ENCODE results near the gene CHRDL2. TPM values are rescaled to one million over a fixed set of nuclear protein-coding genes. Genes with fewer than 3 reads are reported as not detected.

The CHRDL2 gene
- total RNA-seq, 1 experiment from 2014 or later: not detected

GRCh38 chr11:74748211-74749126 lies 17.2 kb upstream of the CHRDL2 start, which contains the start of gene RNF169:
RNF169 (plus strand) TSS chr11:74748849; CDS start chr11:74748881, 32 bp downstream.
- Histone ChIP-seq H3K4me2 (ENCODE audit: low read length) (peak within 1 kb of the TSS; percentile 99), H3K36me3 (ENCODE audit: control insufficient read depth in 1 of 2, insufficient read depth in 2 of 2, low read length in 2 of 2) (no peaks in the 10 kb centered on the region), H3K9ac (ENCODE audit: low read length) (peak within 1 kb of the TSS; percentile 87), H3K4me1 (ENCODE audit: control insufficient read depth in 1 of 2, insufficient read depth in 2 of 2, low read length in 2 of 2) (peaks cover 5 to 27% of the 10 kb centered on the region in 2 experiments; a peak in 3 of 4 replicates), H3K4me3 (replicated peaks in 1 of 2; ENCODE audit: low read depth in 1 of 2, low read length in 2 of 2) (peak within 1 kb of the TSS; percentile 64 to 93), H3K9me3 (ENCODE audit: control insufficient read depth in 1 of 2, insufficient read depth in 1 of 2, low read depth in 1 of 2, low read length in 2 of 2) (no peaks in the 10 kb centered on the region), H3K27me3 (ENCODE audit: insufficient read depth, low read length) (no peaks in the 10 kb centered on the region), H2AFZ (ENCODE audit: low read depth, low read length, poor library complexity, severe bottlenecking) (peak within 1 kb of the TSS; percentile 96), H3K27ac (ENCODE audit: low read depth, low read length) (peak within 1 kb of the TSS; percentile 95), H3K9me2 (ENCODE audit: insufficient read depth) (no peaks in the 10 kb centered on the region), H4K20me1 (ENCODE audit: insufficient read depth) (peaks cover 4% of the 10 kb centered on the region; the same call in 1 of the 2 replicates), H3K79me2 (ENCODE audit: insufficient read depth, low read length) (peaks cover 42% of the 10 kb centered on the region)
- TSS peak; percentile 79 for BruUV-seq (replicated peaks)
- ChIA-PET RAD21 (ENCODE audit: low non-redundant PET in 1 of 2, low total read pairs in 2 of 2, uncharacterized antibody in 2 of 2, unreplicated experiment in 2 of 2) (no interaction called here), POLR2A (interaction anchor here (1.0 kb wide), 1 partner anchor 8 kb away, joined by 4 read pairs; no protein-coding TSS in a partner anchor), CTCF (interaction anchor here (1.0 kb wide), 1 partner anchor 9 kb away, joined by 5 read pairs; no protein-coding TSS in a partner anchor)
- TF ChIP-seq POLR2AphosphoS5 (IDR thresholded peaks at IDR 0.05; ENCODE audit: low read depth, low read length): peak; percentile 84
- TF ChIP-seq SP1 (IDR thresholded peaks at IDR 0.05; ENCODE audit: low read depth): 0 out of 2 replicates have a peak, but pooled peaks have one; percentile 18
- peak; percentile 97 for TF ChIP-seq YY1 (IDR thresholded peaks at IDR 0.05; ENCODE audit: extremely low read depth, insufficient replicate concordance, low read depth, low read length)
- no peak for TF ChIP-seq ATF3 (IDR thresholded peaks at IDR 0.05)
- no peak for TF ChIP-seq CEBPB (IDR thresholded peaks at IDR 0.05; ENCODE audit: low read depth)
- TF ChIP-seq POLR2A (IDR thresholded peaks at IDR 0.05; ENCODE audit: borderline replicate concordance, extremely low read depth, insufficient read depth, insufficient read length): peak; percentile 42
- ATAC-seq (peak; percentile 98), DNase-seq (ENCODE audit: low read depth, low spot score) (peak; percentile 87)
- intact Hi-C loops (cut with micrococcal nuclease): no loop called here

DNA sequence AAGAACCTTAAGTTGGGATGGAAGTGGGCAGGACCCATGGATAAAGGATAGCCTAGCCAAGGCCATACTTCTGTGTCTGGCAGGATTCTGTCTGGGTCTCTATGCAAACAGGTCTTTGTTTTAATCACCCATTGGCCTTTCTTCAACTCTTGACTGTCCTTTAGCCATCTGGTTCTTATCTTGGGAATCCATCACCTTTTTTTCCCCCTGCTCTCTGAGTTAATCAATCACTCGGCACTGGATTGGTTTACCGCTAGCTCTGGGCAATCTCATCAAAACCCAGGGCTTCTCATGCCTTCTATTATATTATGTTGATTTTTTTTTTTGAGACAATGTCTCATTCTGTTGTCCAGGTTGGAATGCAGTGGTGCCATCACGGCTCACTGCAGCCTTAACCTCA lies 15.6 kb upstream of the CHRDL2 start:
- Histone ChIP-seq H3K4me3 (replicated peaks in 1 of 2; ENCODE audit: low read depth in 1 of 2, low read length in 2 of 2) (no peak overlapping the region), H3K4me1 (ENCODE audit: control insufficient read depth in 1 of 2, insufficient read depth in 2 of 2, low read length in 2 of 2) (peaks cover 5 to 27% of the 10 kb centered on the region in 2 experiments; a peak in 3 of 4 replicates), H3K36me3 (ENCODE audit: control insufficient read depth in 1 of 2, insufficient read depth in 2 of 2, low read length in 2 of 2) (no peaks in the 10 kb centered on the region), H3K27ac (ENCODE audit: low read depth, low read length) (no peak overlapping the region), H3K9me3 (ENCODE audit: control insufficient read depth in 1 of 2, insufficient read depth in 1 of 2, low read depth in 1 of 2, low read length in 2 of 2) (no peaks in the 10 kb centered on the region), H3K4me2 (ENCODE audit: low read length) (no peak overlapping the region), H3K9me2 (ENCODE audit: insufficient read depth) (no peaks in the 10 kb centered on the region), H3K79me2 (ENCODE audit: insufficient read depth, low read length) (peaks cover 27% of the 10 kb centered on the region), H3K9ac (ENCODE audit: low read length) (no peak overlapping the region), H3K27me3 (ENCODE audit: insufficient read depth, low read length) (no peaks in the 10 kb centered on the region), H2AFZ (ENCODE audit: low read depth, low read length, poor library complexity, severe bottlenecking) (no peak overlapping the region), H4K20me1 (ENCODE audit: insufficient read depth) (peaks cover 4% of the 10 kb centered on the region; the same call in 1 of the 2 replicates)
- DNase-seq (ENCODE audit: low read depth, low spot score): no peak
- ChIA-PET CTCF (no interaction called here), RAD21 (ENCODE audit: low non-redundant PET in 1 of 2, low total read pairs in 2 of 2, uncharacterized antibody in 2 of 2, unreplicated experiment in 2 of 2) (no interaction called here), POLR2A (no interaction called here)
- BruUV-seq (replicated peaks): no TSS peak
- intact Hi-C loops (cut with micrococcal nuclease): no loop called here
- no peak for ATAC-seq
- TF ChIP-seq POLR2AphosphoS5 (IDR thresholded peaks at IDR 0.05; ENCODE audit: low read depth, low read length) (no peak), SIN3A (IDR thresholded peaks at IDR 0.05; ENCODE audit: low read depth) (no peak), CBX3 (IDR thresholded peaks at IDR 0.05; ENCODE audit: low read depth) (no peak), EZH2phosphoT487 (IDR thresholded peaks at IDR 0.05; ENCODE audit: borderline replicate concordance) (no peak), SRF (IDR thresholded peaks at IDR 0.05; ENCODE audit: low read depth) (no peak), EZH2 (IDR thresholded peaks at IDR 0.05) (no peak)

Data from HCT116 (cell line).